HG03039 (cell line): ENCODE data around the gene C5AR2.
"Not testable (repeated sequence)": the region's sequence is repeated elsewhere in the genome, so short reads cannot be mapped to it uniquely, and the experiment has no call there.

Experiments
- ATAC-seq: cut with Tn5 transposase; IDR thresholded peaks from one replicate; pipeline ENCODE4 v1.9.1; 2021; ENCODE audit warnings: mild to moderate bottlenecking, moderate library complexity; ENCODE audit not compliant: unreplicated experiment

The C5AR2 gene

GRCh38 chr19:47358936-47359335 is 27.0 kb downstream of the C5AR2 start:
- no peak for ATAC-seq

GRCh38 chr19:47362321-47362720 is 30.3 kb downstream of the C5AR2 start:
- no peak for ATAC-seq

DNA sequence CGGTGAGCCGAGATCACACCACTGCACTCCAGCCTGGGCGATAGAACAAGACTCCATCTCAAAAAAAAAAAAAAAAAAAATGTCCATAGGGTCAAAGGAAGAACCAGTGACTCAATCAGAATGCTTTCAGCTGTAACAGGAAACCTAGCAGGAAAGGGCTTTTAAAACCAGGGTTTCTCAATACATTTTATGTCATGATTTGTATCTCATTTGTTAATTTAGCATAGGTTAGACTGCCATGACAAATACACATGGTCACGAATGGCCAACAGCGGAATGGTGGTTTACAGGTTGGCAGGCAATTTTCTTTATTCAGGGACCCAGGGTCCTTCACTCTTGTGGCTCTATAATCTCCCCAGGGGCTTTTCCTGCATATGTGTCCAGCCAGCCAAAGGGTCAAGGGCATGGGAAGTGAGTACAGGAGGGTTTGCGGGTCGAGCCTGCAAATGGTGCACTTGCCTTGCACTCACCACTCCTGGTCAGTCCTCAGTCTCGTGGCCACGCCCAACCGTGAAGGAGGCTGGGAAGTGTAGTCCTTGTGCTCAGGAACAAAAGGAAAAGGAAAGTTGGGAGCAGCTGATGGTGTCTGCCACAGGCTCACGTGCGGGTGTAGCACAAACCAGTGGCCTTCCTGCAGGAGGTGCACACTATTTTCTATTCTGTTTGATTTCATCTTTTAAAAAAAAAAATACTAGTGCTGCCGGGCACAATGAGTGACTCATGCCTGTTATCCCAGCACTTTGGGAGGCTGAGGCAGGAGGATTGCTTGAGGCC is 32.0 kb downstream of the C5AR2 start:
- ATAC-seq = no peak

DNA sequence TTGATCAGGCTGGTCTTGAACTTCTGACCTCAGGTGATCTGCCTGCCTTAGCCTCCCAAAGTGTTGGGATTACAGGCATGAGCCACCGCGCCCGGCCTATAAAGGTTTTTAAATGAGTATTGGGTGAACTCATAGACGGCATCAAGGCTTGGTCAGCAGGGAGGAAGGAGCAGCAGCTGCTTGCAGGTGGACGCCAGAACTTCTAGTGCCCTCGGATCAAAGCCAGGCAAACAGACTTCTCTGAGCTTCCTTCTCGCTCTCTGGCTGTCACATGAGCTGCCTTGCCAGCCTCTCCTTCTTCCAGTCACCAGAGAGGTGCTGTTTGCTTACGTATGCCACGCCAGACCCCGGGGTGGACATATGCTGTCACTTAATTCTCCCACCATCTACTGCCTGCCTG is 33.5 kb downstream of the C5AR2 start:
- ATAC-seq = not testable (repeated sequence)

- no peak for ATAC-seq
Measured at GRCh38 chr19:47370045-47370611, 38.2 kb downstream of the C5AR2 start.

DNA sequence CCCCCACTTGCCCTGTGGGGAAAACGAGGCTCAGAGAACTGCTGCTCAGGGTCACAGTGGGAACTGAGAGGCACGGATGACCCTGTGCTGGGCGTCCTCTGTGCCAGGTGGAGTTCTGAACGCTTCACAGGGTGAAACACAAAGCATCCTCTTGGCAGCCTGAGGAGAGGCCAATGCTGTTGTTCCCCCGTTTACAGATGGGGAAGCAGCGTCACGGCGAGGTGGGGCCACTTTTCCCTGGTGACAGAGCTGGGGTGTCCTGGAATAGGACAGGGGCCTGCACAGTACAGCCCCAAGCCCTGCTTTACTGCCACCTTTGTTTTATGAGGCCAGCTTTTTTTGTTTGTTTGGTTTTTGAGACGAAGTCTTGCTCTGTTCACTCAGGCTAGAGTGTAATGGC is 39.3 kb downstream of the C5AR2 start:
- ATAC-seq = no peak

DNA sequence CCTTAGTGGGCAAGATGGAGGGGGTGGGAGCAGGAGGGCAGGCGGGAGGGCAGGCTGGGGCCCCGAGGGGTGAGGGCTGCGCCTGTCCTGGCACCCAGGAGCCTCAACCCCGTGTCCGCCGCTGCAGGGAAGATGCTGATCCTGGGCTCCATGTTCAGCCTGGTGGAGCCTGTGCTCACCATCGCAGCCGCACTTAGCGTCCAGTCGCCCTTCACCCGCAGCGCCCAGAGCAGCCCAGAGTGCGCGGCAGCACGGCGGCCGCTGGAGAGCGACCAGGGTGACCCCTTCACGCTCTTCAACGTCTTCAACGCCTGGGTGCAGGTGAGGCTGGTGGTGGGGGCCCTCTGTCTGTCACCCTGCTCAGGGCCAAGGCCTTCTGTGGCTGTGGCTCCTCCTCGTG is 40.6 kb downstream of the C5AR2 start:
- ATAC-seq = no peak

DNA sequence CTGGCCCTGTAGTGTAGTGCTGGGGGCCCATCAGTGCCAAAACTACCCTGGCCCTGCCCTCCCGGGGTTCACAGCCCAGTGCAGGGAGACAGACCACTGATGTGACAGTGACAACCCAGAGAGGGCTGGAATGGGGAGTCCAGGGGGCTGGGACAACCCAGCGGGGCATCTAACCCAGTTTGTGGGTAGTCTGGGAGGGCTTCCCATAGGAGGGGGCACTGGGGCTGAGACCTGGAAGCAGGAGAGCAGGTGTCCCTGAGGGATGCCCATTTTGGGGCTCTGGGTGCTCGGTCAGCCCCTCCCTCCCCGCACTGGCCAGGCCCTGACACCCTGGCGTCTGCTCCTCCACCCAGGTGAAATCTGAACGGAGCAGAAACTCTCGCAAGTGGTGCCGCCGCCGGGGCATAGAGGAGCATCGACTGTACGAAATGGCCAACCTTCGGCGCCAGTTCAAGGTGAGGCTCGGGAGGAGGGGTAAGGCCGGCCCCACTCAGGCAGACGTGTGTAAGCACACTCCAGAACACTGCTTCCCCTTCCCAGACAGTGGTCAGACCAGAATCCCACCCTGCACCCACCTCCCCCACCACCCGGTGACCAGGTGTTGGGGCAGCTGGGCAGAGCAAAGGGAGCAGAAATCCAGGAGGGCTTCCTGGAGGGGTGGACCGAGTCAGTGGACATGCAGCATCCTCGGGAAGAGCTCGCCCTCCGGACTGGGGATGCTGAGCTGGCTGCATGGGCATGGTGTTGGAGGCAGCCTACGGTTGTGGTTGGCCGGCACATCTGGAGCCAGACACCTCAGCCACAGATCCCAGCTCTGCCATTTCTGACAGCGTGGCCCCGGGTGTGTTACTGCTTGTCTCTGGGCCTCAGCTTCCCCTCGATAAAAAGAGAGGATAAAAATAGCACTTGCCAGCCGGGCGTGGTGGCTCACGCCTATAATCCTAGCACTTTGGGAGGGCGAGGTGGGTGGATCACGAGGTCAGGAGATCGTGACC is 41.6 kb downstream of the C5AR2 start:
- no peak for ATAC-seq

GRCh38 chr19:47374876-47375693 is 43.1 kb downstream of the C5AR2 start:
- no peak for ATAC-seq

DNA sequence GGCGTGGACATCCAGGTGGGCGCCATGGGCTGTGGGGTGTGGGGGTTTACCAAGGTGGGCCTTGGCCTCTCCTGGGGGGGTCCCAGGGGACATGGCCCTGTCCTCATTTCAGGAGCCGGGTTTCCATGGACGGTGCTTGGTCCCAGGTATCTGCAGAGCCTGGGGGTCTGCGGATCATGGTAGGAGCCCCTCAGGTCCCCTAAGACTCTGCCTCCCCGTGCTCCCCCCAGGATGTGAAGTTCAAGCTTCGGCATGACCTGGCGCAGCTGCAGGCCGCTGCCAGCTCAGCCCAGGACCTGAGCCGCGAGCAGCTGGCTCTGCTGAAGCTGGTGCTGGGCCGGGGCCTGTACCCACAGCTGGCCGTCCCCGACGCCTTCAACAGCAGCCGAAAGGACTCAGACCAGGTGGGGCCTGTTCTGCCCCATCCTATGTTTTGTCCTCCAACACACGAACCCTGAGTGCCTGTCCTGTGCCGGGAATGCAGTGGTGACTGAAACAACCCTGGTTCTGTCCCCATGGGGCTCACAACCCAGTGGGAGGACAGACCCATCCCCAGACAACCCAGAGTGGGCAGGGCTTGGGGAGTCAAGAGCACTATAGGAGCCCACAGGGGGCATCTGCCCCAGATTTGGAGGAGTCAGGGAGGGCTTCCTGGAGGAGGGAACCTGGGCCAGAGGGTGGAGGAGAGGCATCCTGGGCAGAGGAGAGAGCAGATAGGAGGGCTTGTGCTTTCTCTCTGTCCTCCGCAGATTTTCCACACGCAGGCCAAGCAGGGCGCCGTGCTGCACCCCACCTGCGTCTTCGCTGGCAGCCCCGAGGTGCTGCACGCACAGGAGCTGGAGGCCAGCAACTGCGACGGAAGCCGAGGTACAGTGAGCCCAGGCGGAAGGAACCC is 44.0 kb downstream of the C5AR2 start:
- no peak for ATAC-seq

DNA sequence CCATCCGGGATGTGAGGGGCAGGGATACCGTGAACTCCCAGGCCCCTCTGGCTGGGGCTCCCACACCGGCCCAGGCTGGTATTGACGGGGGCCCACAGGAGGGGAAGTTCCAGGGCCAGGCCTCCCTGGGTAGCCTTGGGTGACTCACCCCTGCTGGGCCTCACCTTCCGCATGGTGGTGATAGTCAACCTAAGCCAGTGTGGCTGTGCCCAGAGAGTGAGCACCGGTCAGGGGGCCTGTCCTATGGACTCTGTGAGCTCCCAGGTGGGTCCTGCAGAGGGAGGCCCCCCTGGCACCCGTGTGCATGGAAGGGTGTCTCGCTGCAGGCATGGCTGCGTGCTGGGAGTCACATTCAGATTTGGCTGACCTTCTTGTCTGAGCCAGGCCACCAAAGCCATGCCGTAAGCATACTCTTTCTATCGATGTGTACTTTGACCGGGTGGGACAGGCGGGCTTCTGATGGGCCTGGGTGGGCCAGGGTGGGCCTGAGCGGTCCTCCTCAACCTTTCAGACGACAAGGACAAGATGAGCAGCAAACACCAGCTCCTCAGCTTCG is 44.7 kb downstream of the C5AR2 start:
- no peak for ATAC-seq

DNA sequence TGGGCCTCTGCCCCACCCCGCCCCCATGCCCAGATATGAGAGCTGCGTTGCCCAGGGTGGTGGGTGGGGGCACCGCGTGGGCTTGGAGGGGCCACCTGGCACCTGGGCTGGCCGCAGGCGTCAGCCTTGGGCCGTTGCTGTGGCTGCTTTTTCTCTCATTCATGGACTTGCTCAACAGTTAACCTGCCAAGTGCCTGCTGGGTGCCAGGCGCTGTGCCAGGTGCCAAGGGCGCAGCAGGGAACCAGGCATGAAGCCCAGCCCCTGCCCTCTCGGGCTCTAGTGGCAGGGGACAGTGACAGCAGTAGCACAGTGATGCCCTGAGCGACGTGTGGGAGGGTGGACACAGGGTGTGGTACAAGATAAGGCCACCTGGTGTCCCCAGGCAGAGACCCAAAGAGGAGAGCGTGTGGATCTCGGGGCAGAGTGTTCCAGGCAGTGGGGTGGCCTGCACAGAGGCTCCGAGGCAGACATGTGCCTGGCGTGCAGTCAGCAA is 45.3 kb downstream of the C5AR2 start:
- ATAC-seq = no peak

GRCh38 chr19:47377801-47378200 is 45.8 kb downstream of the C5AR2 start:
- ATAC-seq = no peak

DNA sequence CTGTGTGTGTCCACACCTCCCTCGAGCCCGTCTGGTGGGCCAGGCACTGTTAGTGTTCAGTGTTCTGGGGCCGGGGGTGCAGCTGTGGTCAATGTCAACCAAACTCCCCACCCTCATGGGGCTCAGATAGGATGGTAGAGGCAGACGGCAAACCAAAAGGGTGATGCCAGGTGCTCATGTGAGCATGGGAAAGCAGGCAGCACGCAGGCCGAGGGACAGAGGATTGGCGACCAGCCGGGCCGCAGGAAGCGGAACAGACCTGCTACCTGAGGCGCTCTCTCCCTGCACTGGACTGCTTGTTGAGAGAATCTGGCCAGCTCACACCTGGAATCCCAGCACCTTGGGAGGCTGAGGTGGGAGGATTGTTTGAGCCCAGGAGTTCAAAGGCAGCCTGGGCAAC is 46.3 kb downstream of the C5AR2 start:
- no peak for ATAC-seq

- ATAC-seq = no peak
Measured at GRCh38 chr19:47379381-47379938, 47.5 kb downstream of the C5AR2 start.

GRCh38 chr19:47380559-47380958 is 48.6 kb downstream of the C5AR2 start:
- no peak for ATAC-seq

DNA sequence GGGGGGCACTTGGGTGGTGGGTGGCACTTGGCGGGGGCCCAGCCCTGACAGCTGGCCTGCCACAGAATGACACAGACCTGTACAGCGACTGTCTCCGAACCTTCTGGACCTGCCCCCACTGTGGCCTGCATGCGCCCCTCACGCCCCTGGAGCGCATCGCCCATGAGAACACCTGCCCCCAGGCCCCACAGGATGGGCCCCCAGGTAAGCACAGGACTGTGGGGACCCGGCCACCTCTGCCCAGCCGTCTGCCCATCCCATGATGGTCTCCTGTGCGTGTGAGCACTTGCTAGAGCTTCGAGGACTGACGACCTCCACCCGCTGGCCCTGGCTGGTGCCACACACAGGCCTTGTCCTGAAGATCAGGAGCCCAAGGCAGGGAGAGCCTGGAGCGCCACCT is 49.1 kb downstream of the C5AR2 start:
- no peak for ATAC-seq

DNA sequence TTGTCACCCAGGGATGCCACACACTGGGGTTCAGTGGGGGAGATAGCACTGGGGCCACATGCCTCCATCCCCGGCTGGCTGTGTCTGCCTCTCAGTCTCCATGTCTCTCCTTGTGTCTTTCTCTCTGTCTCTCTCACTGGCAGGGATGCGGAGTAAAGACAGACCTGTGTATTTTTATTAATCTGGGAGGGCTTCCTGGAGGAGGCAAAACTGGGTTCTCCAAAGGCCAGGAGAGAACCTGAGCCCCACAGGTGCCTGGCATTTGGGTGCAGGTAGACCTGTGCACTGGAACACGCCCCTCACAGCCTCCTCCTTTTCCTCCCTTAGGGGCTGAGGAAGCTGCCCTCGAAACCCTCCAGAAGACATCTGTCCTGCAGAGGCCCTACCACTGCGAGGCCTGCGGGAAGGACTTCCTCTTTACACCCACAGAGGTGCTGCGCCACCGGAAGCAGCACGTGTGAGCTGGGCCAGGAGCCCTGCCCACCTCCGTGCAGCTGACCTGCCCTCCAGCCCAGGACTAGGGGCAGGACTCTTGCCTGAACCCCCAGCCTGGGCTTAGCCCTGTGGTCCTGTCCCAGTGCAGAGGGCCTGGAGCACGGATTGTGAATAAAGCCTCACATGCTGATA is 49.8 kb downstream of the C5AR2 start:
- ATAC-seq = no peak
